Renal pelvis (tissue), 4 donors: ENCODE data around the gene TACR2. TPM values are rescaled to one million over a fixed set of nuclear protein-coding genes. Genes with fewer than 3 reads are reported as not detected.

Experiments
- DNase-seq: peaks from one replicate; pipeline ENCODE4 v3.0.0-alpha.2; 2013
- polyA plus RNA-seq, 3 donors: library from polyadenylated mRNA; unstranded; fragments of 120-200 nt; gene quantifications; one replicate each; pipeline ENCODE4 v1.2.1, GENCODE V29; 2013; ENCODE audit not compliant: insufficient read length in 3 of 3

Gene TACR2
- polyA plus RNA-seq, 3 donors, result 0.16 to 0.34 (median 0.29) TPM

- DNase-seq, result no peak
Measured at GRCh38 chr10:69403066-69403465, 13.7 kb downstream of the TACR2 start.

GRCh38 chr10:69402386-69402785 is 14.3 kb downstream of the TACR2 start:
- no peak for DNase-seq

- no peak for DNase-seq
Measured at GRCh38 chr10:69401416-69401815, 15.3 kb downstream of the TACR2 start.

DNA sequence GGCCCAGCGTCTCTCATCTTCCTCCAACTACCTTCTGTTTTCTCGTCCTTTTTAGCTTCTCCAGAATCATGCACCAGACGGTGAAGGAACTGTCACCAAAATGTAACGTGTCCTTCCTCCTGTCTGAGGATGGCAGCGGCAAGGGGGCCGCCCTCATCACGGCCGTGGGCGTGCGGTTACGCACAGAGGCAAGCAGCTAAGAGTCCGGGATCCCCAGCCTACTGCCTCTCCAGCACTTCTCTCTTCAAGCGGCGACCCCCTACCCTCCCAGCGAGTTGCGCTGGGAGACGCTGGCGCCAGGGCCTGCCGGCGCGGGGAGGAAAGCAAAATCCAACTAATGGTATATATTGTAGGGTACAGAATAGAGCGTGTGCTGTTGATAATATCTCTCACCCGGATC is 15.8 kb downstream of the TACR2 start:
- DNase-seq, result no peak

DNA sequence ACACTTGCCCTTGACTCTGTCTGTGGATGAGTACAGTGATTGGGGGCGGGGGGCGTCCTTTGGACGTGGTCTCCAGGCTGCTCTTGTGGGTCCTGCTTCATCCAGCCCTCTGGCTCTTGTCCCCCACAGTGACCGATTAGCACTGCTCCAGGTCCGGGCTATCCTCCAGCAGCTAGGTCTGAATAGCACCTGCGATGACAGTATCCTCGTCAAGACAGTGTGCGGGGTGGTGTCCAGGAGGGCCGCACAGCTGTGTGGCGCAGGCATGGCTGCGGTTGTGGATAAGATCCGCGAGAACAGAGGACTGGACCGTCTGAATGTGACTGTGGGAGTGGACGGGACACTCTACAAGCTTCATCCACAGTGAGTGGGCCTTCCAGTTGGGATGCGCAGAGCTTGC is 18.3 kb downstream of the TACR2 start:
- no peak for DNase-seq

DNA sequence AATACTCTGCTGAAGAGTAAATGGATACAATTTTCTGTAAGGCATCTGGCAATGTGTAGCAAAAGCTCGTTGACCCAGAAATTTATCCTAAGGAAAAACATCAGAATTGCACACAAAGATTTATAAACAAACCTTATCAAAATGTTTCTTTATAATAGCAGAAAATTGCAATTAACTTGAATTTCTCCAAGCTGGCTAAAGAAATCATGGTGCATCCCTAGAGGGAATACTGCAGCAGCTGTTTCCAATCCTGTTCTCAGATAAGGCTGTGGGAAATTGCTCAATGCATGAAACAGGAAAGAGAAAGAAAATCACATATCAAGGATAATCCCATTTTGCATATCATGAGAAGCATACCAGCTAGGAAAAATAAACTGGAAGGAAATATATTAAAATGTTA is 18.7 kb downstream of the TACR2 start:
- peak; percentile 58 for DNase-seq

DNA sequence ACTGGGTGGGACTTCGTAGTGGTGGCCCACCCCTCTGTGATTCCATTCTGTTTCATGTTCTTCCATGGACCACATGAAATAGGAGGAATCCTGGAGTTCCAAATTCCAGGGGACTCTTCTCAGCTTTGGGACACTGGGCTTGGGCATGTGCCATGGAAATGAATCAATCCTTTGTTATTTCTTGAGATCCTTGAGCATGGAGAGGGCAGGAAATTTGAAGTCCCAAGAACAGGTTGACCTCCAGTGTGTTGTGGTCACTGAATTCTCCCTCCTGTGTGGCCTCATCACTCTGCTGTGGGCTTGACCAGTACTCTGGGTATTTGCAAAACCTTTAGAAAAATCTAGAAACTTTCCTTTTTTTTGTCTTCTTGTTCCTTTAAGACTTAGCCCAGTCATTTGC is 22.7 kb downstream of the TACR2 start:
- DNase-seq, result no peak

GRCh38 chr10:69392481-69393000 is 24.2 kb downstream of the TACR2 start:
- DNase-seq, result peak; percentile 77

GRCh38 chr10:69391158-69391557 is 25.6 kb downstream of the TACR2 start:
- DNase-seq, result no peak

DNA sequence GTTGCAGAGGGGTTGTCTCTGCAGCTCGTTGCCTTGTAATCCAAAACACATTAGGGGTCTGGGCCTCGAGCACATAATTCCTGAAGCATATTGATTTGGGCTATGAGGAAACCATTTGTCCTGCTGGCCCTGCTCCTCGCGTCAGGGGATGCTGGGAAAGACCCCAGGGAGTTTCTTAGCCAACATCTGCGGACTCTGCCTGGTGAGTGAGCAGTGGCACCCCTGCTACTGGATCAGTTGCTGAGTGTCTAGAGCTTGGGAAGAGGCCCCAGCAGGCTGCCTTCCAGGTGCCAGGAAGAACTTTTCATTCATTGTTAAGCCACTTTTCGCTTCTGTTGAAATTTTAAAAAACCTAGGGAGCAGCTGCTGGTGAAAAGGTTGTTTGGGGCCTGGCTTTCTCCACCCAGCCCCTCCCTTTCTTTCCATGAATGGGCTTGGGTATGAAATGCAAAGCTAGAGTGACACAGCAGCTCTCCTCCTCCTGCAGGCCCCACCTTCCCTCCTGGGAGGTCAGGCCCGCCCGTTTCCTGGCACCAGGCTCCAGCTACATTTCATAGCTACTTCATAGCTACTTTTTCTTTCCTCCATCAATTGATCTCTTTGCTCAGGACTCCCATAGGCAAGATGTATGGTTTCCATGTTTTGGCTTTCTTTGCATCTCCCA is 26.8 kb downstream of the TACR2 start:
- DNase-seq, result no peak

DNA sequence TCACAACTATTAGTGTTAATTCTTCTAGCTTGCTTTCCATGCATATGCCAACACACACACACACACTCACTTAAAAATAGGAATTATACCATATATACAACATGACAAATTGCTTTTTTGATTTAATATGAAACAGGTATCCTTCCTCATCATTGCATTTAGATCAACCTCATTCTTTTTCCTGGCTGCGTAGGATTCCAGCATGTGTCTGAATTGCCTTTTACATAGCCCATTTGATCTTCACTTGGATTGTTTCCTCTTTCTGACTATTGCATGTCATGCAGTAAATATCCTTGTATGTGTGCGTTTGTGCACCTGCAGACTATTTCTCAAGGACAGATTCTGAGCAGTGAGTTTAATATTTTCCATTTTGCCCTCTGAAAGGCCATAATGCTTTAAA is 28.2 kb downstream of the TACR2 start:
- no peak for DNase-seq

DNA sequence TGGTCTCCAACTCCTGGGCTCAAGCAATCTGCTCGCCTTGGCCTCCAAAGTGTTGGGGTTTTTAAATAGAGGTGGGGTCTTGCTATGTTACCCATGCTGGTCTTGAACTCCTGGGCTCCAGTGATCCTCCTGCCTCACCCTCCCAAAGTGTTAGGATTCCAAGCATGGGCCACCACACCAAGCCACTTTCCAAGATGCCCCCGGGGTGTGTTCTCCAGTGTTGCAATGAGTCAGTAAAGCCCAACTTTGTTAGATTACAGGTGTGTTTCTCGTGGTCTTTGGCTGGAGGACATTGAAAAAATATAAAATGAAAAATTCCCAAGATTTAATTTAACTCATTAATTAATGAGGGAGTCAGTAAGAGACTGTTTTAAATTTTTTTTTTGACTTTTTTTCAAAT is 29.2 kb downstream of the TACR2 start:
- DNase-seq, result no peak

GRCh38 chr10:69385454-69386350 is 31.0 kb downstream of the TACR2 start:
- DNase-seq, result no peak

GRCh38 chr10:69384320-69384719 is 32.4 kb downstream of the TACR2 start:
- no peak for DNase-seq

DNA sequence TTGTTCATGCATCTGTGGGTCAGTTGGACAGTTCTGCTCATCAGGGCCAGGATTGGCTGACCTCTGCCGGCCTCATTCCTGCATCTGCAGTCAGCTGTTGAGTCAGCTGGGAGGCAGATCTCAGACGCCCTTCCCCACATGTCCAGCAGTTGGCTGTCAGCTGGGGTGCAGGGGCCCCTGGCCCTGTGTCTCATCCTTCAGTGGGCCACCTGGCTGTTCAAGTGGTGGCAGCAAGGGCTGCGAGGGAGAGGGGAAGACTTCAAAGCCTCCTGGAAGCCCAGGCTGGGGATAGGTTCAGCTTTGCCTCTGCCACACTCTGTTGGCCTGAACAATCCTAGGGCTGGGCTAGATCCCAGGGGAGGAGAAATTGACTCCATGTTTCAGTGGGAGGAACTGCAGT is 33.2 kb downstream of the TACR2 start:
- no peak for DNase-seq

DNA sequence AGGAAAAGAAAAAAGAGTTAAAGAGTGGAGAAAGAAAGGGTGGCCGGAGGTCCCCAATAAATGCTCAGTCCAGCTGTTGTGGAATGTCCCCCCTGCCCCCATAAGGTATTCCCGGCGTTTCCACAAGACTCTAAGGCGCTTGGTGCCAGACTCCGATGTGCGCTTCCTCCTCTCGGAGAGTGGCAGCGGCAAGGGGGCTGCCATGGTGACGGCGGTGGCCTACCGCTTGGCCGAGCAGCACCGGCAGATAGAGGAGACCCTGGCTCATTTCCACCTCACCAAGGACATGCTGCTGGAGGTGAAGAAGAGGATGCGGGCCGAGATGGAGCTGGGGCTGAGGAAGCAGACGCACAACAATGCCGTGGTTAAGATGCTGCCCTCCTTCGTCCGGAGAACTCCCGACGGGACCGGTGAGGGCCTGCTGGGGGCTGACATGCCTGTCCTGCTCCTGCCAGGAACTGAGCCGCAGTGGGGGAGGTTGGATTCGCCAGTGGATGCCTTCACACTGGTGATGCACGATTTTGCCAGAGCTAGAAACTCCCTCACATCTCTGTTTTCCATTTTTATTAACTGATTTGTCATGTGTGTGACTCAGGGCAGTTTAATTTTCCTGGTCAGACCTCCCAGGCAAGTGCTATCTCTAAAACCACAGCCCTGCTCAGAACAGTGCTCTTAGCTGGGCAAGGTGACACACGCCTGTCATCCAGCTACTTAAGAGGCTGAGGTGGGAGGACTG is 34.2 kb downstream of the TACR2 start:
- DNase-seq, result no peak

DNA sequence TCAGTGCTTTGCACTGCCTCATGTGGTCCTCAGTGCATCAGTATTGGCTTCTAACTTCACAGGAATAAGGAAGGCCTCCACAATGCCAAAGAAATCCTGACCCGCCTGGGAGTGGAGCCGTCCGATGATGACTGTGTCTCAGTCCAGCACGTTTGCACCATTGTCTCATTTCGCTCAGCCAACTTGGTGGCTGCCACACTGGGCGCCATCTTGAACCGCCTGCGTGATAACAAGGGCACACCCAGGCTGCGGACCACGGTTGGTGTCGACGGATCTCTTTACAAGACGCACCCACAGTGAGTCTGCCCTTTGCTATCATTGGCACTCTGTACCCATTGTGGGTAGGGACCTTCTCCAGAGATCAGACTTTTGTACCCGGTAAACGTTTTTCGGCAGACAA is 36.9 kb downstream of the TACR2 start:
- no peak for DNase-seq

DNA sequence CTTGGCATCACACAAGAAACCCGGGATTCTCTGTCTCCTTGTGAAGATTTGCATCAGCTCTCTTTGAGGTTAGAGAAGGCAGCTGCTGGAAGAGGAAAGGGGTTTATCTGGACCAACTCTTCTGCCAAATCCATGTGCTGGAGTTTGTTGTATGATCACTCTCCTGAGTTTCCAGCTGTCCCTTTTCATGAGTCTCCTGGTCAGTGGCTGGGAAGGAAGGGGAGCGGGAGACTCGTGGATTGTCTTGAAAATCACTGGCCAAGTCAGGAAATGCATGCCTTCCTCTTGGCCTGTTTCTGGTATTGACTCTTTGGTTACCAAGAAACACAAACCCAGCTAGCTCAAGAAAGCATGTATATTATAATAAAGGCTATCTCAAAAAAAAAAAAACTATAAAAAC is 38.8 kb downstream of the TACR2 start:
- no peak for DNase-seq

DNA sequence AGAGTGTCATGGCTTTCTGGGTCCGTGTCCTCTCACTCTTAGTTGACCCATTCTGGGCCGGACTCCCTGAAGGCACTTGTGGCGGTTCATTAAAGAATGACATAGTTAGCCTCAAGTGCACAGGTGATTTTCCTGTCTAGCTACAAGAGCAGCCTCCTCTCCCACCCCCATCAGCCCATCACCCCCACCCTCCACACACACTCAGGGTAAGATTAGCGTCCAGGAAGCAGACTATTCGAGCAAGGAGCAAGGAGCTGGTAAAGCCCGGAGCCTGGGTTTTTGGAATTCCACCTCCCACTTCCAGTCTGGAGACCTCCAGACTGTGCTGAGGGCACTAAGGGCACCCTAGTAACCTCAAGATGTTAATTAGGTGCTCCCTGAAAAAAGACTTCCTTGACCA is 39.5 kb downstream of the TACR2 start:
- DNase-seq, result no peak

DNA sequence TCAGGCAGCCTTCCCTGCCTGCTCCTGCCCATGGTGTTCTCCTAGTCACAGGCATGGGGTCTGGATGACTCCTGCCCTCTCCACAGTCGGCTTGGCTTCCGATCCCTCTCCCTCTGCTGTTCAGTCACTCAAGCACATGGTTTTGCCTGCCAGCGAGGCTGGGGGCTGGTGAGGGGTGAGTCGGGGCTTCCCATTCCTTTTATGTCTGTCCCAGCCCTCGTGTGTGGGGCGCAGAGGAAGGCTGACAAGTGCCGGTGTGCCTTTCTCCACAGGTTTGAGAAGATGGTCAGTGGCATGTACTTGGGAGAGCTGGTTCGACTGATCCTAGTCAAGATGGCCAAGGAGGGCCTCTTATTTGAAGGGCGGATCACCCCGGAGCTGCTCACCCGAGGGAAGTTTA is 40.1 kb downstream of the TACR2 start:
- DNase-seq, result no peak

DNA sequence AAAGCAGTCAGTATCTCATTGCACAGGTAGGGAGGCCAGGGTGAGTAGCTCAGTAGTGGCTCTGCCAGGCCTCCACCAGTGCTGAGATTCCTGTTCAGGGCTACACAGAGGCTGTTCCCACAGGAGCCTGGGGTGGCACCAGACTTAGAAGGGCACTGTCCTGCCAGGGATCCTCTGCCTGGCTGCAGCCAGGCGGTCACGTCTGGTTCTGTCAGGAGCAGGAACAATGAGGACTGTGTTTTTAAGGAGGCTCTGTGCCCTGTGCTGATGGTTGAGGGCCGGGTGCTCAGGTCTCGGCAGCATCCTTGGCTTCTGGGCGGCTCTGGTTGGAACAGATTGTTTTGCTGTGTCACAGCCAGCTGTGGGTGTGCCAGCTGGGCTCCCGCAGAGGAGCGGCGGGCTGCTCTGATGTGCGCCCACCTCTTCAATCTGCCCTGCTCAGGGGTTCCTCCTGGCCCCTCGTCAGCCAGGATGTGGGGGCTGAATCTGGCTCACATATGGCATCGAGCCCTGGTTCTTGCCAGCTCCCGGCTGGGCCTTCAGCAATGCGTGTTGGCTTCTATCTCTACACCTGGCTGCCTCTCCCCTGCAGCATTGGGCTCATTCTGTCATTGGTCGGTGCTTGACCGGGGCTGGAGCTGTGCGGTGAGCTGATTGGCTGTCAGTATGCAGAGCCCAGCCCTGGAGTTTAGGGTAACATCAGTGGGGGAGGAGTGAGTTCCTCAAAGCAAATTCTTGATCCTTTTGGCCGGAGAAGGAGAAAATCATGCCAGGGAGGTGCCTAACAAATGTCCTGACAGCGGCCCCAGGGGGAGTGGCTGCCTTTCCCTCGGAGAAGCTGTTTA is 41.2 kb downstream of the TACR2 start:
- DNase-seq, result no peak

GRCh38 chr10:69374931-69375306 is 41.8 kb downstream of the TACR2 start:
- DNase-seq, result no peak
